Measurements from ENCODE around the gene TSPAN7. TPM values are rescaled to one million over a fixed set of nuclear protein-coding genes. Genes with fewer than 3 reads are reported as not detected.

Gene TSPAN7
- total and polyA plus RNA-seq, 2 donors (not counting 3 experiments of a cell fraction or from before 2014, with no cell fraction given): 3.2 to 5.2 TPM

GRCh38 chrX:38726612-38727011 lies 165.3 kb downstream of the TSPAN7 start:
- Histone ChIP-seq H3K79me2 (ENCODE audit: control insufficient read depth, insufficient read depth, low read length) (no peaks in the 10 kb centered on the region), H3K4me1 (ENCODE audit: control insufficient read depth, extremely low read depth, insufficient read depth, low read length) (no peaks in the 10 kb centered on the region), H3K36me3 (ENCODE audit: control insufficient read depth in 2 of 2, extremely low read depth in 1 of 2, insufficient read depth in 2 of 2, low read length in 2 of 2) (no peaks in the 10 kb centered on the region), H4K20me1 (replicated peaks; ENCODE audit: control insufficient read depth, extremely low read depth, insufficient read depth, low read length) (no peaks in the 10 kb centered on the region), H3K9me3 (replicated peaks; ENCODE audit: control insufficient read depth, insufficient read depth, low read length) (no peaks in the 10 kb centered on the region), H3K27ac (ENCODE audit: insufficient read depth, low read depth, low read length) (no peak overlapping the region), H3K27me3 (ENCODE audit: control insufficient read depth in 2 of 2, insufficient read depth in 2 of 2, low read length in 2 of 2) (no peaks in the 10 kb centered on the region), H3K4me2 (ENCODE audit: insufficient read depth, low read length) (no peak overlapping the region), H3K9me1 (replicated peaks; ENCODE audit: control insufficient read depth, extremely low read depth, insufficient read depth, low read length) (no peaks in the 10 kb centered on the region), H2AFZ (ENCODE audit: low read depth, low read length) (no peak overlapping the region), H3K9ac (replicated peaks; ENCODE audit: extremely low read depth, insufficient read depth, low read length) (no peak overlapping the region), H3K4me3 (replicated peaks in 1 of 3; ENCODE audit: insufficient read depth in 1 of 3, low read depth in 1 of 3, low read length in 3 of 3) (no peak overlapping the region)
- DNase-seq (ENCODE audit: low read depth, low spot score): no peak
- no TSS peak for BruUV-seq (replicated peaks)
- CTCF ChIA-PET: no interaction called here
- intact Hi-C loops (cut with micrococcal nuclease) (no loop called here), dilution Hi-C loops (cut with MboI; ENCODE audit: extremely low pct_ligation_motif_present, low sequenced_read_pairs) (no loop called here)
- POLR2A ChIA-PET: no interaction called here
- no peak for FAIRE-seq
- TF ChIP-seq FOS (IDR thresholded peaks at IDR 0.05; ENCODE audit: borderline replicate concordance, insufficient read depth, low read length) (no peak), GATA2 (IDR thresholded peaks at IDR 0.05; ENCODE audit: insufficient read depth, insufficient read length, low read depth, low read length) (no peak), MAX (IDR thresholded peaks at IDR 0.05; ENCODE audit: insufficient read depth, insufficient read length) (no peak), CTCF (IDR thresholded peaks at IDR 0.05; ENCODE audit: extremely low read depth in 1 of 2, insufficient read depth in 1 of 2, low read depth in 1 of 2, low read length in 2 of 2) (no peak), MYC (IDR thresholded peaks at IDR 0.05; ENCODE audit: low read depth, low read length) (no peak), EZH2 (IDR thresholded peaks at IDR 0.05; ENCODE audit: borderline replicate concordance, low read depth, low read length, severe bottlenecking) (no peak), POLR2A (IDR thresholded peaks at IDR 0.05; ENCODE audit: low read depth, low read length) (no peak), JUN (IDR thresholded peaks at IDR 0.05; ENCODE audit: borderline replicate concordance, insufficient read depth, insufficient read length, low read depth) (no peak), POLR2AphosphoS5 (IDR thresholded peaks at IDR 0.05; ENCODE audit: insufficient read depth, low read depth, low read length) (no peak)
